AG04450 (cell line): ENCODE results near the gene OLIG1. TPM values are rescaled to one million over a fixed set of nuclear protein-coding genes. Genes with fewer than 3 reads are reported as not detected.

ENCODE experiments used
- CTCF ChIA-PET: fragments of 300-600, 350-600 bp; formaldehyde crosslinking; extraction: SDS; loops from one replicate; lab custom pipeline; 2022; ENCODE audit warnings: antibody characterized with exemption, inconsistent platforms; lab: Charles Lee
- POLR2A ChIA-PET: fragments of 350-600 bp; formaldehyde crosslinking; extraction: SDS; loops from one replicate; lab custom pipeline; 2021; ENCODE audit warnings: antibody characterized with exemption, inconsistent platforms; lab: Yijun Ruan, JAX
- DNase-seq: peaks from one replicate; pipeline ENCODE4 v3.0.0-alpha.2; 2011; ENCODE audit warnings: low read depth, low spot score
- H3K27ac ChIP-seq: one replicate; pipeline ENCODE4 v1.5.1; 2012; ENCODE audit warnings: low read depth, low read length, control low read depth
- H3K27me3 ChIP-seq: one replicate; pipeline ENCODE4 v1.6.0; 2012; ENCODE audit warnings: low read length; ENCODE audit not compliant: control insufficient read depth, insufficient read depth
- H3K4me3 ChIP-seq: 2 replicates; pipeline ENCODE4 v1.5.1; 2011; ENCODE audit warnings: mild to moderate bottlenecking, low read depth, low read length, control low read depth
- H3K9me3 ChIP-seq: 2 replicates; pipeline ENCODE4 v1.5.1; 2012; ENCODE audit warnings: low read length; ENCODE audit not compliant: control insufficient read depth, insufficient read depth
- CTCF ChIP-seq: IDR thresholded peaks from 2 replicates; pipeline ENCODE4 v1.5.1; 2011; ENCODE audit warnings: low read depth, low read length, control low read depth, inconsistent platforms
- polyA plus RNA-seq: library from polyadenylated mRNA; depleted of rRNA; stranded (reverse); fragments of >200 nt; gene quantifications from 2 replicates; pipeline ENCODE4 v1.2.3, GENCODE V29; 2011

Gene OLIG1
- polyA plus RNA-seq, 1 experiment: not detected

DNA sequence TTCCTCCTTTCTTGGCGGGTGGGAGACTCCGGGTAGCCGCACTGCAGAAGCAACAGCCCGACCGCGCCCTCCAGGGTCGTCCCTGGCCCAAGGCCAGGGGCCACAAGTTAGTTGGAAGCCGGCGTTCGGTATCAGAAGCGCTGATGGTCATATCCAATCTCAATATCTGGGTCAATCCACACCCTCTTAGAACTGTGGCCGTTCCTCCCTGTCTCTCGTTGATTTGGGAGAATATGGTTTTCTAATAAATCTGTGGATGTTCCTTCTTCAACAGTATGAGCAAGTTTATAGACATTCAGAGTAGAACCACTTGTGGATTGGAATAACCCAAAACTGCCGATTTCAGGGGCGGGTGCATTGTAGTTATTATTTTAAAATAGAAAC, 41.7 kb upstream of the OLIG1 start:
- ChIA-PET CTCF (no interaction called here), POLR2A (no interaction called here)
- TF ChIP-seq CTCF: no peak
- no peak for DNase-seq
- peaks cover 94% of the 10 kb centered on the region for H3K27me3 ChIP-seq
- no peak overlapping the region for H3K4me3 ChIP-seq
- H3K27ac ChIP-seq: no peak overlapping the region
- H3K9me3 ChIP-seq: peaks cover 8% of the 10 kb centered on the region; the same call in 1 of the 2 replicates

- no peak overlapping the region for H3K4me3 ChIP-seq
- DNase-seq: no peak
- no peak overlapping the region for H3K27ac ChIP-seq
- H3K9me3 ChIP-seq: peaks cover 8% of the 10 kb centered on the region; the same call in 1 of the 2 replicates
- TF ChIP-seq CTCF: no peak
- ChIA-PET CTCF (interaction anchor here (0.6 kb wide), 2 partner anchors 34 to 417 kb away, joined by 3 read pairs; no protein-coding TSS in a partner anchor), POLR2A (no interaction called here)
- peaks cover 94% of the 10 kb centered on the region for H3K27me3 ChIP-seq
Measured at GRCh38 chr21:33028773-33029384, 41.1 kb upstream of the OLIG1 start.

DNA sequence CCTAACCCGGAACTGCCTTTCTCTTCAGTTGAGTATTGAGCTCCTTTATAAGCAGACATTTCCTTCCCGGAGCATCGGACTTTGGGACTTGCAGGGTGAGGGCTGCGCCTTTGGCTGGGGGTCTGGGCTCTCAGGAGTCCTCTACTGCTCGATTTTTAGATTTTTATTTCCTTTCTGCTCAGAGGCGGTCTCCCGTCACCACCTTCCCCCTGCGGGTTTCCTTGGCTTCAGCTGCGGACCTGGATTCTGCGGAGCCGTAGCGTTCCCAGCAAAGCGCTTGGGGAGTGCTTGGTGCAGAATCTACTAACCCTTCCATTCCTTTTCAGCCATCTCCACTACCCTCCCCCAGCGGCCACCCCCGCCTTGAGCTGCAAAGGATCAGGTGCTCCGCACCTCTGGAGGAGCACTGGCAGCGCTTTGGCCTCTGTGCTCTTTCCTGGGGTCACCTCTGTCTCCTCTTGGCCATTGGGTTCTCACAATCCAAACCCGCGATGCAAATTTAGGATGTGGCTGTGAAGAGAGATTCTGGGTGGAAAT, 40.5 kb upstream of the OLIG1 start:
- DNase-seq: no peak
- ChIA-PET CTCF (interaction anchor here (0.6 kb wide), 2 partner anchors 35 to 416 kb away, joined by 3 read pairs; no protein-coding TSS in a partner anchor), POLR2A (no interaction called here)
- Histone ChIP-seq H3K4me3 (no peak overlapping the region), H3K27me3 (peaks cover 94% of the 10 kb centered on the region), H3K9me3 (peaks cover 8% of the 10 kb centered on the region; the same call in 1 of the 2 replicates), H3K27ac (no peak overlapping the region)
- TF ChIP-seq CTCF: no peak

DNA sequence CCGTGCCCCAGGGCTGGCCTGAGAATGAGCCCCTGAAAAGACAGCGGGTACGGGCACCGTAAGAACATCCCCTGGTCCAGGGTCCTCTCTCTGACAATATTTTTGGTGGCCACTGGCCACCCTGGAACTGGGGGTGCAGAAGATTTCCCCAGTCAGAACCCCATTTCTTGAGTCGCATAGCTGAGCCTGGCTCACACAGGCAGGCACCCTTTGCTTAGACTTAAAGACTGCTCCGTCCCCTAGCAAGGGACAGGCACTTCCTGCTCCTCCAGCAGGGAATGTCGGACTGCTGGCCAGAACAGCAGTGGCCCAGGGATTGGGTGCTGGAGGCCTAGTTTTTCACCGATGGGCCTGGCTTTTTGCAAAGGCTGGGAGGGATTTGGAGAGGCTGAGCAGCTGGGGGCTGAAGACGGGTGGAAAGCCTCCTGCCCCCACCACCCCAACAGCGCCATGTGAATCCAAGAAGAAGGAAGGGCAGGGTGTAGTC, 39.9 kb upstream of the OLIG1 start:
- Histone ChIP-seq H3K9me3 (peaks cover 8% of the 10 kb centered on the region; the same call in 1 of the 2 replicates), H3K4me3 (no peak overlapping the region), H3K27me3 (peaks cover 93% of the 10 kb centered on the region), H3K27ac (no peak overlapping the region)
- CTCF ChIA-PET: interaction anchor here (0.6 kb wide), 1 partner anchor 460 kb away, joined by 4 read pairs; no protein-coding TSS in a partner anchor
- POLR2A ChIA-PET: no interaction called here
- DNase-seq: no peak
- TF ChIP-seq CTCF: no peak

DNA sequence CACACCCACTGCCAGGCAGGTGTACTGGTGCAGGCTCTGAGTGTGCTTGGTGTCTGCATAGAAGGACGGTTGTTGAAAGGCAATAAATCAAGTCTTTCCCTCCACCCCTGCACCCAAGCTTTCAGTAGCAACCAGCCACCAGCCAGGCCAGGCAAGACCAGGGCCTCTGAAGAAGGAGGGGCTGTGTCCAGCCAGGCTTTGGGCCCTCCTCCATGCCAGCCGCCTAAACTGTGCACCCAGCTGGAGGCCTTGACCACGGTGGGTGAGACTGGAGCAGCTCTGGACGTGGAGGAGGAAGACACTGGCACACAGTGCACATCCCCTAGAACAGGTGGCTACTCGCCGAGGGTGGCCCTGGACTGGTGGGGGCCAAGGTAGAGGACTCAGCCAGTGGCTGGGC, 39.3 kb upstream of the OLIG1 start:
- no peak for TF ChIP-seq CTCF
- CTCF ChIA-PET: interaction anchor here (0.6 kb wide), 1 partner anchor 460 kb away, joined by 4 read pairs; no protein-coding TSS in a partner anchor
- H3K27ac ChIP-seq: no peak overlapping the region
- H3K9me3 ChIP-seq: peaks cover 1% of the 10 kb centered on the region; the same call in 1 of the 2 replicates
- H3K27me3 ChIP-seq: peaks cover 87% of the 10 kb centered on the region
- DNase-seq: no peak
- POLR2A ChIA-PET: no interaction called here
- H3K4me3 ChIP-seq: no peak overlapping the region
